Esophagus muscularis mucosa (tissue), 4 donors: ENCODE measurements around the gene IFITM1. TPM values are rescaled to one million over a fixed set of nuclear protein-coding genes. Genes with fewer than 3 reads are reported as not detected.

Experiments used
- DNase-seq: peaks from one replicate; pipeline ENCODE4 v3.0.0-alpha.2; 2017; ENCODE audit errors: extremely low spot score
- H3K27ac ChIP-seq, 4 donors: fragments of 200-600 bp; sonication (generic); replicated peaks in 1 of 4; 1 replicate in 3 of 4; 2 replicates in 1 of 4; pipeline ENCODE4 v1.5.1; 2016 to 2019; ENCODE audit warnings: mild to moderate bottlenecking in 1 of 4
- H3K27me3 ChIP-seq, 4 donors: fragments of 200-600 bp; sonication (generic); one replicate each; pipeline versions ENCODE4 v1.5.1 to v1.6.0; 2016 to 2019
- H3K36me3 ChIP-seq, 4 donors: fragments of 200-600 bp; sonication (generic); one replicate each; pipeline ENCODE4 v1.5.1; 2016 to 2019
- H3K4me1 ChIP-seq, 4 donors: fragments of 200-600 bp; sonication (generic); one replicate each; pipeline ENCODE4 v1.5.1; 2016 to 2019
- H3K4me3 ChIP-seq, 4 donors: fragments of 200-600 bp; sonication (generic); 1 replicate in 2 of 4; 2 replicates in 2 of 4; pipeline ENCODE4 v1.5.1; 2016 to 2019; ENCODE audit warnings: mild to moderate bottlenecking in 4 of 4, moderate library complexity in 1 of 4
- H3K9me3 ChIP-seq, 4 donors: fragments of 200-600 bp; sonication (generic); 1 replicate in 3 of 4; 2 replicates in 1 of 4; pipeline ENCODE4 v1.5.1; 2016 to 2019
- EP300 ChIP-seq: sonication (generic); formaldehyde crosslinking; IDR thresholded peaks from one replicate; pipeline ENCODE4 v1.6.1; 2017; ENCODE audit warnings: antibody characterized with exemption
- POLR2A ChIP-seq: fragments of 450-650 bp; IDR thresholded peaks from one replicate; pipeline ENCODE4 v1.6.1; 2017; ENCODE audit warnings: antibody characterized with exemption, moderate library complexity, mild to moderate bottlenecking, low read depth
- POLR2AphosphoS5 ChIP-seq, 2 donors: sonication (generic); formaldehyde crosslinking; IDR thresholded peaks; one replicate each; pipeline ENCODE4 v1.6.1; 2017; ENCODE audit warnings: antibody characterized with exemption in 2 of 2
- WGBS: methylation state at CpG from one replicate; pipeline ENCODE4 v1.1.5; 2018; 5-methylcytosine and 5-hydroxymethylcytosine counted together
- intact Hi-C: fragments of 100-400 bp; cut with DNase I; formaldehyde crosslinking; loops from one replicate; pipeline ENCODE4 v1.15.1; 2023
- total RNA-seq, 4 donors: library from RNA; depleted of rRNA; stranded (reverse); fragments of >200 nt; gene quantifications; one replicate each; pipeline versions ENCODE4 v1.1.0 to v1.2.1, GENCODE V29; 2016
- TF ChIP-seq, protein P1 (sequence below), 3 experiments: fragments of 200-600 bp in 2 of 3; fragments of 450-650 bp in 1 of 3; sonication (generic) in 2 of 3; IDR thresholded peaks; one replicate each; pipeline ENCODE4 v1.5.1; 2017 to 2019; ENCODE audit warnings: antibody characterized with exemption in 3 of 3, mild to moderate bottlenecking in 2 of 3, moderate library complexity in 1 of 3

IFITM1 gene
- total RNA-seq, 4 donors from 2014 or later, result 60.6 to 197 (median 171) TPM

DNA sequence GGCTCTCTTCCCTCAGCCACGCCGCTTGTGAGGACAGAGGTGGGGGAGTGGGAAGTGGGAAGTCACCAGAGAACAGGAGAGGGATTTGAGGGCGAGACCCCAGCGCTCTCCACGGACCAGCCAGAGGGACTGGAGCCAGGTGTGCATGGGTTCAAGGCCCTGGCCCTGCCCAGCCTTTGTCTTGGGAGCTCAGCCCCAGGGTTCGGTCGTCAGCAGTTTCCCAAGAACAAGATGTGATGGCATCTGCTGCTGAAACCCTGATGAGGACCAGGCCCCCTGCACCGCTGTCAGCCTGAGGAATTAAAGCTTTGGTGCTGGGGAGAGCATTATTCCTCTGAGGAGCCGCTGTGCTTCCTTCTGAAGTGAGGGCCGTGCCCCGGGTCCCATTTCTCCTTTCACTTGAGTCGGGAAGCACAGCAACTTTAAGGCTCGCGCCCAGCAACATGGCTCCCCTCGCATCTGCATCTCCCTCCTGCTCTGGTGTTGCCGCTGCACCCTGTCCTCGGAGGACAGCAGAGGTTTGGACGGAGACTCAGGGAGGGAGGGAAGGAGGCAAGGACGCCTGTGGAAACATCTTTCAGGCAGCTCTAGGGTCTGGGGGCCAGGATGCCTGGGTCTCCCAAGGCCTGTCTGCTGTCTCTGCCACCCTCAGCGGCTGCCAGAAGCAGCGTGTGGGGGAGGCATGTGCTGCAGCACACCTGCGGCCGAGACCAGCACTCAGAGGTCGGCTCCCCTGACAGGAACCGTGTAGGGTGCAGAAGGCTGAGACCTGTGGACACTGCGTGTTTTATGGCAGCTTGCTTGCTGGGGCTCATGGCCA lies 18.3 kb upstream of the IFITM1 start:
- no peaks in the 10 kb centered on the region for H3K9me3 ChIP-seq
- H3K27me3 ChIP-seq, result peaks cover 0 to 50% (median 22%) of the 10 kb centered on the region in 4 donors
- no peak overlapping the region for H3K27ac ChIP-seq
- WGBS, result 86% methylated on average over 21 of the region's 26 CpGs
- H3K4me1 ChIP-seq, result peaks cover 0 to 23% (median 17%) of the 10 kb centered on the region in 4 donors
- intact Hi-C loops, result no loop called here
- TF ChIP-seq, protein P1, sequence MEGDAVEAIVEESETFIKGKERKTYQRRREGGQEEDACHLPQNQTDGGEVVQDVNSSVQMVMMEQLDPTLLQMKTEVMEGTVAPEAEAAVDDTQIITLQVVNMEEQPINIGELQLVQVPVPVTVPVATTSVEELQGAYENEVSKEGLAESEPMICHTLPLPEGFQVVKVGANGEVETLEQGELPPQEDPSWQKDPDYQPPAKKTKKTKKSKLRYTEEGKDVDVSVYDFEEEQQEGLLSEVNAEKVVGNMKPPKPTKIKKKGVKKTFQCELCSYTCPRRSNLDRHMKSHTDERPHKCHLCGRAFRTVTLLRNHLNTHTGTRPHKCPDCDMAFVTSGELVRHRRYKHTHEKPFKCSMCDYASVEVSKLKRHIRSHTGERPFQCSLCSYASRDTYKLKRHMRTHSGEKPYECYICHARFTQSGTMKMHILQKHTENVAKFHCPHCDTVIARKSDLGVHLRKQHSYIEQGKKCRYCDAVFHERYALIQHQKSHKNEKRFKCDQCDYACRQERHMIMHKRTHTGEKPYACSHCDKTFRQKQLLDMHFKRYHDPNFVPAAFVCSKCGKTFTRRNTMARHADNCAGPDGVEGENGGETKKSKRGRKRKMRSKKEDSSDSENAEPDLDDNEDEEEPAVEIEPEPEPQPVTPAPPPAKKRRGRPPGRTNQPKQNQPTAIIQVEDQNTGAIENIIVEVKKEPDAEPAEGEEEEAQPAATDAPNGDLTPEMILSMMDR (IDR thresholded peaks at IDR 0.05), result no peak
- TF ChIP-seq POLR2A, result no peak
- TF ChIP-seq POLR2AphosphoS5 (IDR thresholded peaks at IDR 0.05), result no peak
- TF ChIP-seq EP300, result no peak
- no peak for DNase-seq
- H3K4me3 ChIP-seq, result no peak overlapping the region
- peaks cover 0 to 32% (median 17%) of the 10 kb centered on the region in 4 donors for H3K36me3 ChIP-seq

DNA sequence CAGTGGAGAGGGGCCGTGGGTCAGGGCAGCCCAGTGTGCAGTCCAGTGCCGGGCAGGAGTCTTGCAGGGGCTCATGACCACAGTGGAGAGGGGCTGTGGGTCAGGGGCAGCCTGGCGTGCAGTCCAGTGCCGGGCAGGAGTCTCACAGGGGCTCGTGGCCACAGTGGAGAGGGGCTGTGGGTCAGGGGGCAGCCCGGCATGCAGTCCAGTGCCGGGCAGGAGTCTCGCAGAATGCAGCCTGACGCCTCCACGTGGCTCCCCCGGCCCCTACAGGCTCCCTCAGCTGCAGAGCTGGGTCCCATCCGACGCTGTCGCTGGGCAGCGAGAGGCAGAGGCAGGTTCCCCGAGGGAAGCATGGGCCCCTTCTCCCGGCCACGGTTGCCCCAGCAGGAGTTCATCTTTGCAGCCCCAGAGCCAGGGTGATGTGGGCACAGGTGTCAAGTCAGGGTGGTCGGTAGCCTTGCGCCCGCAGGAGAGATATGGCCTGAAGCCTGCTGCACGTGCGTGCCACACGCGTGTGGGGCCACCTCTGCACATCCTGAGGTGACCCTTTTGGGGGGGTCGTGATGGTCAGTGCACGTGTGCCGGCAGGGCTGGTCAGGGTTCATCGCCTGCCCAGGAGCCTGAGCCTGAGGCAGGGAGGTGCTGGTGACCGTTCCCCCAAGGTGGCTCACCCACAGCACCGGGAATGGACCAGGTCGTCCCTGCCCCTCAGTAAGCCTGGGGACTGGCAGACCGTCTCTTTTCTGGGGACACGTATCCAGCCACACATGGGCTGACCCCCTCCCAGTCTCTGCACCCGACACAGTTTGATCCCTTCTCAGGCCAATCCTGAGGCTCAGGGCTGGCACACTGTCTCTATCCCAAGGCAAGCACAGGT lies 17.4 kb upstream of the IFITM1 start:
- no peak for DNase-seq
- WGBS, result 81% methylated on average over 17 of the region's 35 CpGs
- TF ChIP-seq, protein P1 (IDR thresholded peaks at IDR 0.05), result no peak
- Histone ChIP-seq H3K27me3 (peaks cover 0 to 59% (median 22%) of the 10 kb centered on the region in 4 donors), H3K9me3 (no peaks in the 10 kb centered on the region), H3K4me3 (no peak overlapping the region), H3K4me1 (peaks cover 0 to 21% (median 14%) of the 10 kb centered on the region in 4 donors), H3K27ac (no peak overlapping the region), H3K36me3 (peaks cover 0 to 32% (median 17%) of the 10 kb centered on the region in 4 donors)
- intact Hi-C loops, result no loop called here

DNA sequence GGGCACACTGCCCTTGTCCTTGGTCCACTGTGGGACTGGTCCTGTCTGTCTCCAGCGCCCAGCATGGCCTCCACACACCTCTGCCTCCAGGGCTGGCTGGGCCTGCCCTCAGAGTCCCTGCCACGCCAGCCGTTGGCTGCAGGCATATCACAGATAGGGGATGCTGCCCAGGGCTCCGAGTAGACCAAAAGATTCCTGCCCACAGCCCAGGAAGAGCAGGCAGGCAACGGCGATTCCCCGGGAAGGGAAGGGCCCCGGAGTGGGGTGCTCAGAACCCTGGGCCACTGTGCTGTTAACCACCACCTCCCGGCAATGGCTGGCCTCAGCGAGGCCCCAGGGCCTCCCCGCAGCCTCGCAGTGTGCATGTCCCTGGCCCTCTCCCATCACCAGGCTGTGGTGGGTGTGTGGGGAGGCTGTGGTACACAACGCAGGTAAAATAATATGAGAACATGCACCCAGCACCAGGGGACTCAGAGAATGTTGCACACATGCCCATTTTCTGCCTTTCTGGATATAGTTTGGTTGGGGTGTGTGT lies 16.7 kb upstream of the IFITM1 start:
- TF ChIP-seq POLR2A (no peak), EP300 (no peak), POLR2AphosphoS5 (IDR thresholded peaks at IDR 0.05) (no peak)
- TF ChIP-seq, protein P1 (IDR thresholded peaks at IDR 0.05), result no peak
- 65% methylated on average over 12 of the region's 13 CpGs for WGBS
- Histone ChIP-seq H3K27ac (no peak overlapping the region), H3K27me3 (peaks cover 0 to 62% (median 22%) of the 10 kb centered on the region in 4 donors), H3K9me3 (no peaks in the 10 kb centered on the region), H3K36me3 (peaks cover 0 to 28% (median 15%) of the 10 kb centered on the region in 4 donors), H3K4me1 (peaks cover 0 to 21% (median 14%) of the 10 kb centered on the region in 4 donors), H3K4me3 (no peak overlapping the region)
- no peak for DNase-seq
- intact Hi-C loops, result no loop called here

DNA sequence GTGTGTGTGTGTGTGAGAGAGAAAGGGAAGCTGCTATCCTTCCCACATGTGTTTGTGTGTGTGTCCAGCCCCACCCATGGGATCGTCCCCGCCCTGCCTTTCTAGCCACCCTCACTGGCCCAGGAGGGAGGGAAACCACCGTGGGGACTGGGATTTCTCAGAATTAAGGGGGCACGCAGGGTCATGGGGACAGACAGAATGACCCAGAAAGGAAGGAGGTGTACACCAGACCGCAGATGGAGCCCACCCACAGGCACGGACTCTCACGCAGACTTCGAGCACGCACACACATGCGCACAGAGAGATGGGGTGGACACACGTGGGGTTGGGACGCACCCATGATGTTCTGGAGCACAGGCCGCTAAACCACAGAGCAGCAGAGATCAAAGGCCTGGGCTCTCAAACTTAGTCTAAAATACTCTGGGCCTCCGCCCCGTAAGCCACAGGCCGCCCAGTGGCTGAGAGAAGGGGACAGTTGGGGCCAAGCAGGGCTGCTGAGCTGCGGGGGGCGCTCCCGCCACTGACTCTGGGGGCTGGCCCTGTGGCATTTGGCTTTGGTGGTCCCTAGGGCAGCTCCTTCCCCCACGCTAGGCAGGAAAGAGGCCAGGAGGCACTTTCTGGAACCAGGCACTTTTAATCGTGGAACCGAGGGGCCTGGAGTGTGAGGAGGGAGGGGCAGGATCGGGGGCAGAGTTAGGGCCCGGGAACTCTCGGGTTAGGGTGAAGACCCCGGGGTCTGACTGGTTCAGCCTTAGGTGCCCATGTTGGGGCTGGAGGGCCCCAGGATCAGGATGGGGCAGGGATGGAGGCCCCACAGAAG lies 16.0 kb upstream of the IFITM1 start:
- no peak for DNase-seq

More for the DNA sequence above, 16.0 kb upstream of the IFITM1 start:
- Histone ChIP-seq H3K4me3 (no peak overlapping the region), H3K27me3 (peaks cover 0 to 62% (median 22%) of the 10 kb centered on the region in 4 donors), H3K36me3 (peaks cover 0 to 21% (median 13%) of the 10 kb centered on the region in 4 donors), H3K9me3 (no peaks in the 10 kb centered on the region), H3K27ac (peak overlapping the region in 1 of 4 donors; percentile 34), H3K4me1 (peaks cover 0 to 21% (median 14%) of the 10 kb centered on the region in 4 donors)
- 57% methylated on average over 16 of the region's 26 CpGs for WGBS
- no peak for TF ChIP-seq POLR2A
- TF ChIP-seq, protein P1 (IDR thresholded peaks at IDR 0.05), result no peak
- no peak for TF ChIP-seq POLR2AphosphoS5 (IDR thresholded peaks at IDR 0.05)
- TF ChIP-seq EP300, result no peak
- intact Hi-C loops, result no loop called here
